A549 treated with GW870086 at 1 μM for 4 hours (cell line): ENCODE results near the gene ERLIN1. TPM values are rescaled to one million over a fixed set of nuclear protein-coding genes. Genes with fewer than 3 reads are reported as not detected.

Experiments used
- total RNA-seq: library from RNA; stranded (reverse); fragments of 200-300 nt; extraction: Qiagen RNA extraction; gene quantifications from 5 replicates; pipeline ENCODE4 v1.2.3, GENCODE V29; 2022; ENCODE audit warnings: low read depth

ERLIN1 gene
- total RNA-seq, result 41.0 to 61.2 TPM (median 52.4 TPM) in 5 replicates

DNA sequence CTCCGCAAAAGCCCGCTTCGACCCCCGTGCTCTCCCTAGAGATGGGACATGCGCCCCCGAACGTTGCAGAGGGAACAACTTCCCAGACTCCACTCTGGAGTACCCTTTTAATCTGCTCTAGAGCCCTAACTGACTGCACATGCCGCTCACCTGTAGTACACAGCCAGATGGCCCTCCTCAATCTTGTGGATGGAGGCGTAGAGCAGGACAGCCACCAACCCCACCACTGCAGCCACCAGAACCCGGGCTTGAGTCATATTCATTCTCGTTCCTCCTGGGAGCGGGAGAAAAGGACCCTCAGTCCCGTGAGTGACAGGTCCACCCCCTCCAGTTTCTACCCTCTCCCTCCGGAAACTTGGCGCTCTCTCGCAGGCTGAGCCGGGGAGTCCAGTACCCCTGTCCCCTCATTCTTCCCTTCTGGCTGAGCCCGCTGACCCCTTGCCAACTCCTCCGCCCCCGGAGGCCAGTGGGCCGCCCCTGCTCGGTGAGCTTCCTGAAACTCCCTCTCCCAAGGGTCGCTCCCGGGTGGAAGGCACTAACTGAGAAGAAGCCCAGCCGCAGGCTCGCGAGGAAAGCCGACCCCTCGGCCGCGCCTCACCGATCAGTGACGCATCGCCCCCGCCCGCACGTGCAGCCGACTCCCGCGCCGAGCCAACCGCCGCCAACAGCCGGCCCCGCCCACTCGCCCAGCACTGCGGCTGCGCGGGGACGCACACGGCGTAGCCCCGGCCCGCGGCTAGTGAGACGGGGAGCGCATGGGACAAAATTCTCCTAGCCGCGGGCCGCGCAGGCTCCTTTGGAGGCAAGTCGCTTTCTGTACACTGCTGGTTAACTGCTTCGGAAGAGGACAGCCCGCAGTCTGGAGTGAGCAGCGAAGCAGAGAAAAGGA lies at the start of gene ERLIN1:
Gene ERLIN1 (minus strand): TSS at position 666 of the 889 bp plus-strand sequence. CDS start 403 bp downstream, at position 263.

Other genes starting within 250 kb of the ERLIN1 start
- gene DNMBP, start 176.1 kb downstream of the ERLIN1 start, total RNA-seq, result 22.9 to 33.4 TPM (median 29.2 TPM) in 5 replicates
- gene CPN1, start 104.2 kb downstream of the ERLIN1 start, total RNA-seq, result 0.08 to 0.42 TPM (median 0.20 TPM) in 5 replicates
- 16.1 to 24.7 TPM (median 21.8 TPM) in 5 replicates for gene CHUK, start 43.6 kb upstream of the ERLIN1 start, total RNA-seq
- gene CWF19L1, start 81.6 kb upstream of the ERLIN1 start, total RNA-seq, result 20.6 to 25.6 TPM (median 22.3 TPM) in 5 replicates
- 93.1 to 110 TPM (median 107 TPM) in 5 replicates for gene BLOC1S2, start 100.7 kb upstream of the ERLIN1 start, total RNA-seq
- gene PKD2L1, start 144.2 kb upstream of the ERLIN1 start, total RNA-seq, result 0.06 to 0.39 TPM (median 0.08 TPM) in 4 of 5 replicates, not detected in the other
- gene SCD, start 161.2 kb upstream of the ERLIN1 start, total RNA-seq, result 136 to 195 TPM (median 167 TPM) in 5 replicates